Stomach (tissue), 4 donors: ENCODE results near the gene ZCWPW2.

Experiments used
- EP300 ChIP-seq: sonication (generic); formaldehyde crosslinking; IDR thresholded peaks from one replicate; pipeline ENCODE4 v1.6.1; 2017; ENCODE audit warnings: antibody characterized with exemption
- POLR2A ChIP-seq, 4 donors: fragments of 450-650 bp; IDR thresholded peaks; one replicate each; pipeline ENCODE4 v1.6.1; 2016; ENCODE audit warnings: antibody characterized with exemption in 4 of 4, control low read depth in 2 of 4, mild to moderate bottlenecking in 1 of 4, moderate library complexity in 1 of 4
- POLR2AphosphoS5 ChIP-seq, 3 donors: sonication (generic); formaldehyde crosslinking; IDR thresholded peaks; one replicate each; pipeline ENCODE4 v1.6.1; 2016; ENCODE audit warnings: antibody characterized with exemption in 3 of 3
- TF ChIP-seq, protein P1 (sequence below), 7 experiments: fragments of 450-650 bp in 4 of 7; fragments of 200-600 bp in 3 of 7; sonication (generic) in 3 of 7; IDR thresholded peaks; one replicate each; pipeline ENCODE4 v1.5.1; 2016 to 2019; ENCODE audit warnings: antibody characterized with exemption in 7 of 7, control low read depth in 2 of 7, mild to moderate bottlenecking in 1 of 7

DNA sequence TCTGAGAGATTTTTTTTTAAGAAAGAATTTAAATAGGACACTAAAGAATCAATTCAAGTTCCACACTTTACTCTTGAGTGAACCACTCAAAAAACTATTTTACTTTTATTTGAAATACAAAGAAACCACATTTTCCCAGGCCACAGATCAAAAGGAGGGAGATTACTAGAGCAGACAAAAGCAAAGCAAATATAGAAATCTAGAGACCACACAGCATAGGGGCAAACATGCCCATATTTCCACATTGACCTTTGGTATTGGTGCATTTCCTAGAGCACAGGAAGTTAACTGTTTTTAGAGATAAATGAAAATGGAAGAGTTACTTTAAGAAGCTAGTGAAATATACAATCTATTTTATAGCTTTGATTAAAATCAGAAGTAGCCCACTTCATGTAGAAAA, 27.5 kb upstream of the ZCWPW2 start:
- no peak for TF ChIP-seq POLR2A (IDR thresholded peaks at IDR 0.05)
- TF ChIP-seq, protein P1, sequence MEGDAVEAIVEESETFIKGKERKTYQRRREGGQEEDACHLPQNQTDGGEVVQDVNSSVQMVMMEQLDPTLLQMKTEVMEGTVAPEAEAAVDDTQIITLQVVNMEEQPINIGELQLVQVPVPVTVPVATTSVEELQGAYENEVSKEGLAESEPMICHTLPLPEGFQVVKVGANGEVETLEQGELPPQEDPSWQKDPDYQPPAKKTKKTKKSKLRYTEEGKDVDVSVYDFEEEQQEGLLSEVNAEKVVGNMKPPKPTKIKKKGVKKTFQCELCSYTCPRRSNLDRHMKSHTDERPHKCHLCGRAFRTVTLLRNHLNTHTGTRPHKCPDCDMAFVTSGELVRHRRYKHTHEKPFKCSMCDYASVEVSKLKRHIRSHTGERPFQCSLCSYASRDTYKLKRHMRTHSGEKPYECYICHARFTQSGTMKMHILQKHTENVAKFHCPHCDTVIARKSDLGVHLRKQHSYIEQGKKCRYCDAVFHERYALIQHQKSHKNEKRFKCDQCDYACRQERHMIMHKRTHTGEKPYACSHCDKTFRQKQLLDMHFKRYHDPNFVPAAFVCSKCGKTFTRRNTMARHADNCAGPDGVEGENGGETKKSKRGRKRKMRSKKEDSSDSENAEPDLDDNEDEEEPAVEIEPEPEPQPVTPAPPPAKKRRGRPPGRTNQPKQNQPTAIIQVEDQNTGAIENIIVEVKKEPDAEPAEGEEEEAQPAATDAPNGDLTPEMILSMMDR (IDR thresholded peaks at IDR 0.05), result no peak
- no peak for TF ChIP-seq EP300
- no peak for TF ChIP-seq POLR2AphosphoS5 (IDR thresholded peaks at IDR 0.05)
